DND-41 (cell line): ENCODE measurements around the gene B4GALT3.

ENCODE experiments used
- EZH2 ChIP-seq: IDR thresholded peaks from 3 replicates; pipeline ENCODE4 v1.6.1; 2012; ENCODE audit warnings: borderline replicate concordance, low read depth, mild to moderate bottlenecking, moderate library complexity, low read length, inconsistent platforms; ENCODE audit not compliant: severe bottlenecking
- TF ChIP-seq, protein P1 (sequence below): IDR thresholded peaks from 2 replicates; pipeline ENCODE4 v1.5.1; 2012; ENCODE audit warnings: borderline replicate concordance, low read length, moderate library complexity, mild to moderate bottlenecking; ENCODE audit not compliant: poor library complexity, severe bottlenecking; ENCODE audit errors: extremely low read depth

DNA sequence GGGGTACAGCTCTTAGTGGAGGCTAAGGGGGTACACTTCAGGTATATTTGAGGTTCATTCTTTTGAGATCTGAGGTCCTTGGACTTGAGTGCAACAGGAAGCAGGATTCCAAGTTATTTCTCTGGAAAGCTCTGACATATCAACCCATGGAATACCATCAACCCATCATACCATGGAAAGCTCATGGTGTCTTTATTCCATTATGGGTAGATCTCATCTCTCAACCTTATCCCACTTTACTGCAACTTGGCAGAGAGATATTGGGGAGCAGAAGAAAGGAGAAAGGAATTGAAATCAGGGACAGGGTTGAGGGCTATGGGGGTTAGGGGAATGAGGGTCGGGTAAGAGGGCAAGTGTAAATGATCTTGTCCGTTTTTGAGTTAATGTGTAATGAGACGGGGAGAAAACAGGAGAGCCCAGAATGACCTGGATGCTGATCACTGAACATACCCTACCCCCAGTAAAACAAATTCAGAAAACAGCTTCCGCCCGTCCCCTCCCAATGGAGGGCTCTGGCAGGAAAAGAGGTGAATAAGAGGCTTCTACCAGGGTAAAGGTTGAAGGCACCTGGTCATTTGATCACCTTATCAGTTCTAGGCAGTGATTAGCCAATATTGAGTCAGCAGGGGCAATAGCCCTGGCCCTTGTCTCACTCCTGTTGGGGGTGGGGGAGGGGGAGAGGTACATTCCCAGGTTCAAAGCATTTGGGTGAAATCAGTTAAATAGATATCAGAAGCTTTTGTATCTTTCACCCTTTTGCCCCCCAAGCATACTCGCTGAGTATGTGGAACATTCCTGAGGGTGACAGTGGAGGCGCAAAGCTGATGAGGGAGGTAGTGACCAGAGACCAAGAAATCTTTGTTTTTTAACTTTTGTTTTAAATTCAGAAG is 46.7 kb upstream of the B4GALT3 start:
- TF ChIP-seq, protein P1, sequence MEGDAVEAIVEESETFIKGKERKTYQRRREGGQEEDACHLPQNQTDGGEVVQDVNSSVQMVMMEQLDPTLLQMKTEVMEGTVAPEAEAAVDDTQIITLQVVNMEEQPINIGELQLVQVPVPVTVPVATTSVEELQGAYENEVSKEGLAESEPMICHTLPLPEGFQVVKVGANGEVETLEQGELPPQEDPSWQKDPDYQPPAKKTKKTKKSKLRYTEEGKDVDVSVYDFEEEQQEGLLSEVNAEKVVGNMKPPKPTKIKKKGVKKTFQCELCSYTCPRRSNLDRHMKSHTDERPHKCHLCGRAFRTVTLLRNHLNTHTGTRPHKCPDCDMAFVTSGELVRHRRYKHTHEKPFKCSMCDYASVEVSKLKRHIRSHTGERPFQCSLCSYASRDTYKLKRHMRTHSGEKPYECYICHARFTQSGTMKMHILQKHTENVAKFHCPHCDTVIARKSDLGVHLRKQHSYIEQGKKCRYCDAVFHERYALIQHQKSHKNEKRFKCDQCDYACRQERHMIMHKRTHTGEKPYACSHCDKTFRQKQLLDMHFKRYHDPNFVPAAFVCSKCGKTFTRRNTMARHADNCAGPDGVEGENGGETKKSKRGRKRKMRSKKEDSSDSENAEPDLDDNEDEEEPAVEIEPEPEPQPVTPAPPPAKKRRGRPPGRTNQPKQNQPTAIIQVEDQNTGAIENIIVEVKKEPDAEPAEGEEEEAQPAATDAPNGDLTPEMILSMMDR, result no peak
- TF ChIP-seq EZH2, result no peak
